Measurements from ENCODE around the gene MRPL1. TPM values are rescaled to one million over a fixed set of nuclear protein-coding genes. Genes with fewer than 3 reads are reported as not detected.

MRPL1 gene
- total and polyA plus RNA-seq, 3 donors from 2014 or later = 11.5 to 17.9 (median 16.6) TPM

DNA sequence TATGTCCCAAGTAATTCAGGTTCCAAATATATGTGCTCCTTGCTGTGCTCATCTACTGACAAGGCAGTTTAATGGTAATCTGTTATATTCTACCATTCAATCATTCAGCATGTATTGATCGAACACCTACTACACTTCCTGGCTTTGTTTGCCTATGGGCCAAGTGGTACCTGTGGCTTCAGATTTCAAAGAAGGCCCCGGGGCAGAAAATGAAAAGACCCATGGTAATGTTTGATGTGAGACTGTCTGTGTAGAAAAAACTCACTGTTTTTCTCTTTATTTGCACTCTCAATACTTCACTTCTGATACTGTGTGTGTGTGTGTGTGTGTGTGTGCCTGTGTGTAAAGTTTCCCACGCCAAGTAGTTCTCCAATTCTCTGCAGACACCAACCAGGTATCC, 133.4 kb downstream of the MRPL1 start:
- no peak for TF ChIP-seq POLR2A (IDR thresholded peaks at IDR 0.05)
- TF ChIP-seq, protein P1, sequence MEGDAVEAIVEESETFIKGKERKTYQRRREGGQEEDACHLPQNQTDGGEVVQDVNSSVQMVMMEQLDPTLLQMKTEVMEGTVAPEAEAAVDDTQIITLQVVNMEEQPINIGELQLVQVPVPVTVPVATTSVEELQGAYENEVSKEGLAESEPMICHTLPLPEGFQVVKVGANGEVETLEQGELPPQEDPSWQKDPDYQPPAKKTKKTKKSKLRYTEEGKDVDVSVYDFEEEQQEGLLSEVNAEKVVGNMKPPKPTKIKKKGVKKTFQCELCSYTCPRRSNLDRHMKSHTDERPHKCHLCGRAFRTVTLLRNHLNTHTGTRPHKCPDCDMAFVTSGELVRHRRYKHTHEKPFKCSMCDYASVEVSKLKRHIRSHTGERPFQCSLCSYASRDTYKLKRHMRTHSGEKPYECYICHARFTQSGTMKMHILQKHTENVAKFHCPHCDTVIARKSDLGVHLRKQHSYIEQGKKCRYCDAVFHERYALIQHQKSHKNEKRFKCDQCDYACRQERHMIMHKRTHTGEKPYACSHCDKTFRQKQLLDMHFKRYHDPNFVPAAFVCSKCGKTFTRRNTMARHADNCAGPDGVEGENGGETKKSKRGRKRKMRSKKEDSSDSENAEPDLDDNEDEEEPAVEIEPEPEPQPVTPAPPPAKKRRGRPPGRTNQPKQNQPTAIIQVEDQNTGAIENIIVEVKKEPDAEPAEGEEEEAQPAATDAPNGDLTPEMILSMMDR (IDR thresholded peaks at IDR 0.05) = no peak
- H3K36me3 ChIP-seq (ENCODE audit: low read depth, missing control alignments) = no peaks in the 10 kb centered on the region
- intact Hi-C loops (cut with DNase I; ENCODE audit: low total_unique reads) = no loop called here
- no peak overlapping the region for H3K4me3 ChIP-seq
- WGBS, 2 donors = 47 to 57% methylated on average over 3 of the region's 3 CpGs
- no peaks in the 10 kb centered on the region for H3K27me3 ChIP-seq
- no peaks in the 10 kb centered on the region for H3K9me3 ChIP-seq
- no peak overlapping the region for H3K27ac ChIP-seq
- no peaks in the 10 kb centered on the region for H3K4me1 ChIP-seq
- no peak for DNase-seq

DNA sequence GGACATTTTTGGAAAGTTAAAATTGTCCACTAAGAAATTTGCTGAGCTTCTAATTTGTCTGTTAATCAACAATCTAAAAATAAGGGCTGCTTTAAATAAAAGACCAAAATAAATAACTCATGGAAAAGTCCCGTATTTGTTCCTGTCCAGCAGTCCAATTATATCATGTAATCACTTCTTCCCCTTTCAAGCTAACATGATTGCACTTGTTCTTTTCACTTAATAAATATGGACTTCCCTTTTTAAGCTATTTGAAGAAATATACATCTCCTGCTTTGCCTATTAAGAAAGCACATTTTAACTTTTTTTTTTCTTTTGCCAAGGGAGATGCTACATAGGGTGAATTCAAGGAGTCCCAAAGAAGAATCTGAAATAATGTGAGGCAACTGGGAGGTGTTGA, 138.9 kb downstream of the MRPL1 start:
- no peaks in the 10 kb centered on the region for H3K27me3 ChIP-seq
- no peak overlapping the region for H3K27ac ChIP-seq
- TF ChIP-seq, protein P1 (IDR thresholded peaks at IDR 0.05) = no peak
- no peak for TF ChIP-seq POLR2A (IDR thresholded peaks at IDR 0.05)
- 61 to 69% methylated on average over 1 of the region's 1 CpG for WGBS, 2 donors
- no peak overlapping the region for H3K4me3 ChIP-seq
- intact Hi-C loops (cut with DNase I; ENCODE audit: low total_unique reads) = no loop called here
- no peaks in the 10 kb centered on the region for H3K36me3 ChIP-seq (ENCODE audit: low read depth, missing control alignments)
- no peak for DNase-seq
- no peaks in the 10 kb centered on the region for H3K9me3 ChIP-seq
- no peaks in the 10 kb centered on the region for H3K4me1 ChIP-seq

DNA sequence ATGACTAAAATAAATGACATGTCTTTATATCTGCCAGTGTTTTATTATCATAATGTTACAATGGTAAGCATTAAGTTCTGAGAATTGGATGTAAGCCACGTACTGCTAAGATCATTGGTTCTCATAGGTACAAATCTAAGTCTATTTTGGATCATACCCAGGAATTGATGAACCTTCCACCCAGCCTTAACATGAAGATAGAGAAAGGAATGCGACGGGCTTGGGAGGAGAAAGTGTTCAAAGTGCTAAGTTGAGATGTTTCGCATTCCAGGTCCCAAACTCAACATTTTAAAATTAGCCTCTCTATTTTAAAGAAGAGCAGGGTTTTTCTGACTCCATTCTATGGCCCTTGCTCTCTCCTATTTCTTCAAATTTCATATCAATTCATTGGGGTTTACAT, 139.6 kb downstream of the MRPL1 start:
- no peak overlapping the region for H3K27ac ChIP-seq
- no peak for TF ChIP-seq POLR2A (IDR thresholded peaks at IDR 0.05)
- TF ChIP-seq, protein P1 (IDR thresholded peaks at IDR 0.05) = no peak

More for the DNA sequence above, 139.6 kb downstream of the MRPL1 start:
- Histone ChIP-seq H3K27me3 (no peaks in the 10 kb centered on the region), H3K36me3 (ENCODE audit: low read depth, missing control alignments) (no peaks in the 10 kb centered on the region), H3K4me1 (no peaks in the 10 kb centered on the region), H3K4me3 (no peak overlapping the region), H3K9me3 (no peaks in the 10 kb centered on the region)
- no peak for DNase-seq
- WGBS, 2 donors = 53% methylated on average over 4 of the region's 4 CpGs
- intact Hi-C loops (cut with DNase I; ENCODE audit: low total_unique reads) = no loop called here

Small RNA genes lying within 50 kb of the gene (small RNA-seq; reads per million reads assigned to genes)
- gene AC112225.1 = 0 reads per million in 2 donors

Other genes starting within 250 kb of the MRPL1 start
- gene CNOT6L, start 43.5 kb upstream of the MRPL1 start, total RNA-seq = 10 to 100 TPM; 21.0 to 25.7 TPM
- gene CNOT6L, start 43.5 kb upstream of the MRPL1 start, polyA plus RNA-seq (ENCODE audit: insufficient read depth, low read depth, low replicate concordance) = 23.1 TPM
- 1 to 10 TPM; 3.5 to 3.7 TPM for gene FRAS1, start 194.5 kb downstream of the MRPL1 start, total RNA-seq
- gene FRAS1, start 194.5 kb downstream of the MRPL1 start, polyA plus RNA-seq (ENCODE audit: insufficient read depth, low read depth, low replicate concordance) = 2.2 TPM